ENCODE measurements around the gene MARK4.

The MARK4 gene

DNA sequence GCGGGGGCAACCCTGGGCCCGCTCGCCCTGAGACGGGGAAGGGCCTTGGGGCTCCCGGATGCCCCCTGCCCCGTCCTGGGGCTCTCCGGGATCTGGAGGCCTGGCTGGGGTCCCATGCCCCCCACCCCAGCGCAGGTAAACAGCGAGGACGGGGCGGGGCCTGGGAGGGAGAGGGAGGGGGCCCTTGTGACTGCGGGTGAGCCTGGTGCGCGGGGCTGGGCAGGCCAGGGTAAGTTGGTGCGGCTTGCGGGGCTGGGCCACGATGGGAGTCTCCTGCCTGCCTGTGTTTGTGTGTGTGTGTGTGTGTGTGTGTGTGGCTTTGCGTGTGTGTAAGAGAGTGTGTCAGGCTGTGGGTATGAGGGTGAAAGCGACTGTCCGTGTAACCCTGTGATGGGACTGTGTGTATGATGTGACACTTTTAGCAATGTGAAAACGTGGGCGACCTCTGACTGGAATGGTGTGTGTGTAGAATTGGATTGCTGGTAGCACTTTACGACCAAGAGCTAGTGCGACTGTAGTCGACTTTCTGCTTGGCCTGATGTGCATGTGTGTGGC is 89.9 kb downstream of the MARK4 start:
- DNase-seq = no peak

DNA sequence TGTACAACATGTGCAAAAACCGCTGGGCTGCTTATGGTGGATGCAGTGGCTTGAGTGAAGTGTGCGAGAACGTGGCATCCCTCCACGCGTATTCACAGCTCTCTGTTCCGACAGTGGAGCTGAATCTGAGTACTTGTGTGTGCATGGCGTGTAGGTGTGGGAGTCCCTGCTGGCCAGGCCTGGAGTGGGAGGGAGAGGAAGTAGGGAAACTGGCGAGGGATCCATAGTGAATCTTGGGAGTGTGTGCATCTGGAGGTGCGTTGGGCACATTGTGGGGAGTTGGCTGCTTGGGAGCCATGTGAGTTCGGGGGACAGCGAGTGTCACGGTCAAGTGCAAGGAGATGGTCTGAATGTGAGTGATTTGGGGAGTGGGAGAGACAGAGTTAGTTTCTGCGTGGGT is 91.8 kb downstream of the MARK4 start:
- DNase-seq = no peak

DNA sequence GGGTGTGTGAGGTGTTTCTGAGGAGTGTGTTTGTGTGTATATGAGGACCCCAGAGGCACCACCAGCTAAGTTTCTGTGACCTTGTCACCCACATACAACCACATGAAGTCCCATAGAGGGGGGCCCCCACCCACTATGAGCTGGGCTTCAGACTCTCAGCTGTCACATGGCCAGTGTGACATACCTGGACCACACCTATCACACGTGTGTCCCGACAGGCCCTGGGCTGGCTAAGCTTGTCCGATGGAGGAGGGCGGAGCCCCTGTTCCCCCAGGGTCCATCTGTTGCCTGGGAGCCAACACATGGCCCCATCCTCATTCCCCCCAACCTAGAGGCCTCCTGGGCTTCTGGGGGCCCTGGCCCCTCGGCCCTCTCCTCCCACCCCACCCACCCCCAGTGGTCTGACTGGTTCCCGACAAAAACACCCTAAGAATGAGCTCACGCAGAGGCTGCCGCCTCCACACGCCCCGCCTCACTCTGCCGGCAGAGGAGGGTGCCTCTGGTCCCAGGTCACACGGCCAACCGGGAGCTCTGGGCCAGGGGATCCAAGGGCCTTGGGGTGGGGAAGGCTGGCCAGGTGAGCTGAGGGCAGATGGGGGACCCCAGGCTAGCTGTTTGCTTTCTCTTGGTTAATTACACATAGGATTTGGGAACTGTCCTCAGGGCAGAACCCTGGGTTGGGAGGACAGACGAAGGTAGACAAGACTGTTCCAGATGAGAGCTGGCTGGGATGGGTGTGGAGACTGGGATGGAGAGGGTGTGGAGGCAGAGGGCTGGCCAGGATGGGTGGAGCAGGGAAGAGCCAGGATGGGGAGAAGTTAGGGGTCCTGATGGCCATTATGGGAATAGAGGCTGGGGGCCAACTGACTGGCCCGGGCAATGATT is 93.8 kb downstream of the MARK4 start:
- no peak for DNase-seq

DNA sequence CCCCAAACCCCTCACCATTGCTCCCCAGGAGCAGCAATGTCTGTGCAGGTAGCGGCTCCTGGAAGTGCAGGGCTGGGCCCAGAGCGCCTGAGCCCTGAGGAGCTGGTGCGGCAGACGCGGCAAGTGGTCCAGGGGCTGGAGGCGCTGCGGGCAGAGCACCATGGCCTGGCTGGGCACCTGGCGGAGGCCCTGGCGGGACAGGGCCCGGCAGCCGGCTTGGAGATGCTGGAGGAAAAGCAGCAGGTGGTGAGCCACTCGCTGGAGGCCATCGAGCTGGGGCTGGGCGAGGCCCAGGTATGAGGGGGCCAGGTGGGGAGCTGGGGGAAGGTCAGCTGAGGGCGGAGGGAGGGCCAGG is 94.4 kb downstream of the MARK4 start:
- no peak for DNase-seq

DNA sequence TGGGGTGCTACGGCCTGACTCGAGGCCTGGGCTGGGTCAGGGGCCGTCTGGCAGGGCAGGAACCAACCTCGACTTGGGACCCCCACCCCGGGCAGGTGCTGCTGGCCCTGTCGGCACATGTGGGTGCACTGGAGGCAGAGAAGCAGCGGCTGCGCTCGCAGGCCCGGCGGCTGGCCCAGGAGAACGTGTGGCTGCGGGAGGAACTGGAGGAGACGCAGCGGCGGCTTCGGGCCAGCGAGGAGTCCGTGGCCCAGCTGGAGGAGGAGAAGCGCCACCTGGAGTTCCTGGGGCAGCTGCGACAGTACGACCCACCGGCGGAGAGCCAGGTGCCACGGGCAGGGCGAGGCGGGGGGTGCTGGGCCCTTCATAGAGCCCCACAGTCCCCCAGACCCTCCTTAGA is 95.4 kb downstream of the MARK4 start:
- no peak for DNase-seq

DNA sequence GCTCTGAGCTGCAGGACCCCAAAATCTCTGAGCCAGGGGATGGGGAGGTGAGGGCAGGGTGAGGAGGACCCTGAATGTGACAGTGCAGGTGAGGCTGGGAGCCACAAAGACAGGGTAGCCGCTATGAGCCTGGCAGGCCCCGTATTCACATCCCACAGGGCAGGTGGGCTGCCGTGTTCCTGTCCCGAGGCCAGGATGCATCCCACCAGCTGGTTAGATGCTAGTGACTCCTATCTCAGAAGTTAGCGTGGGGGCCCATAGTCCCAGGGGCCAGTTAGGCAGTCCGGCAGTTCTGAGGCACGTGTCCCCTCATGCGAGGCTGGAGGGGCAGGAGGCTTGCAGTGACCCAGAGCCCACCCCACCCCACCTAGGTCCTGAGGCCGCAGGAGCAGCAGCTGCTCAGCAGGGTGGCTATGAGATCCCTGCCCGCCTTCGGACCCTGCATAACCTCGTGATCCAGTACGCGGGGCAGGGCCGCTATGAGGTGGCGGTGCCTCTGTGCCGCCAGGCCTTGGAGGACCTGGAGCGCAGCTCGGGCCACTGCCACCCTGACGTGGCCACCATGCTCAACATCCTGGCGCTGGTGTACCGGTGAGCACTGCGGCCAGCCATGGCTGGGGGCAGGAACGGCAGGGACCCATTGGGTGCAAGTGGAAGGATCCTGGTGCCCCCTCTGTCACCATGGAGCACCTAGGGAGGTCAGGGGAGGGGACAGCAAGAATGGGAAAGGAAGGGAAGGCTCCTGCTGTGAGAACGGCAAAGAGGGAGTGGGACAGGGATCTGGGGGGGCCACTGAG is 96.7 kb downstream of the MARK4 start:
- no peak for DNase-seq

DNA sequence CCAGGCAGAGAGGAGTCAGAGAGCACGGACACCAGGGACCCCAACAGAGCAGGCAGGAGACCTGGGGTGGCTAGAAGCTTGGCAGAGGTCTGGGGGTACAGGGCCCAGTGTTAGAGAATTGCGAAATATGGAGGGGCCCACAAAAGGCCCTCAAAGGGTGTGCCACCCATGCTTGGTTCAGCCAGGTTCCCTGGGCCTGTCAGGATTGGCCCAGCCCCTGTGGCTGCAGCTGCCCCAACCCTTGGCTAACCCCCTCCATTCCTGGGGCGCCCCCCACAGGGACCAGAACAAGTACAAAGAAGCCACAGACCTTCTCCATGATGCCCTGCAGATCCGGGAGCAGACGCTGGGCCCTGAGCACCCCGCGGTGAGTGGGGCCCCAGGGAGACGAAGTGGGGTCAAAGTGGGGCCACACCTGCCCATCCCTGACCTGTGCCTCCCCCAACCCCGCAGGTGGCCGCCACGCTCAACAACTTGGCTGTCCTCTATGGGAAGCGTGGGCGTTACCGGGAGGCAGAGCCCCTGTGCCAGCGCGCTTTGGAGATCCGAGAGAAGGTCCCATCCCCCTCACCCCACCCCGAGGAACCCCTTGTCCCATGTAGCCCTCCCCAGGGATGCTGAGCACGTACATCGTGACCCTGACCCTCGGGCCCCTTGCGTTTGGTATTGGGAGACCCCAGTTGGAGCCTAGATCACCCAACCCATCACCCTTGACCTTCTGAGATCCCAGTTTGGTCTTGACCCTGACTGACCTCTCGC is 97.5 kb downstream of the MARK4 start:
- no peak for DNase-seq

DNA sequence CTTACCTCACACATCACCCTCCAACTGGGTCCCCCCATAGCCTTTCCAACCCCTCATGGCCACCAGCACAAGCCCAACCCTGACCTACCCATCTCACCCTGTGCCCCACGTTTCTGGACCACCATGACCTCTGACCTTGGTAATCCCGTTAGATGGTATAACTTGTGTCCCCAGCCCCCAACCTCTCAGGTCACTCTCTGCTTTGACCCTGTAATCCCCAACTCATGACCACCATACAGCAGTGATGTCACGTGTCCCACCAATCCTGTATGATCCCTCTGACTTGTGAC is 98.0 kb downstream of the MARK4 start:
- DNase-seq = no peak

DNA sequence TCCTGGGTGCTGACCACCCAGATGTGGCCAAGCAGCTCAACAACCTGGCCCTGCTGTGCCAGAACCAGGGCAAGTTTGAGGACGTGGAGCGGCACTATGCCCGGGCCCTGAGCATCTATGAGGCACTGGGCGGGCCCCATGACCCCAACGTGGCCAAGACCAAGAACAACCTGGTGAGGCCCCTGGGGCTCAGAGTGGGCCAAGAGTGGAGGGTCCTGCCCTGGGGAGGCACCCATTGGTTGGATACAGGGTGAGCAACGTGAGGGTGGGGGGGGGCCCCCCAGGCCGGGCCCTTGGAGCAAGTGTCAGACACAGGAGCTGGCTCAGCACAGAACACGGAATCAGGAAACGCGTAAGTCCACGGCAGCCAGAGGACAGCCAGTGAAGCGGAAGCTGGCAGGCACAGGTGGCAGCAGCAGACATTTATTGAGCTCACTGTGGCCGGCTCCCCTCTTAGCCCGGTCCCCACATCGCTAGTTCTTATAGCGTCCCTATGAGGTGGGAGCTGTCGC is 98.4 kb downstream of the MARK4 start:
- no peak for DNase-seq

DNA sequence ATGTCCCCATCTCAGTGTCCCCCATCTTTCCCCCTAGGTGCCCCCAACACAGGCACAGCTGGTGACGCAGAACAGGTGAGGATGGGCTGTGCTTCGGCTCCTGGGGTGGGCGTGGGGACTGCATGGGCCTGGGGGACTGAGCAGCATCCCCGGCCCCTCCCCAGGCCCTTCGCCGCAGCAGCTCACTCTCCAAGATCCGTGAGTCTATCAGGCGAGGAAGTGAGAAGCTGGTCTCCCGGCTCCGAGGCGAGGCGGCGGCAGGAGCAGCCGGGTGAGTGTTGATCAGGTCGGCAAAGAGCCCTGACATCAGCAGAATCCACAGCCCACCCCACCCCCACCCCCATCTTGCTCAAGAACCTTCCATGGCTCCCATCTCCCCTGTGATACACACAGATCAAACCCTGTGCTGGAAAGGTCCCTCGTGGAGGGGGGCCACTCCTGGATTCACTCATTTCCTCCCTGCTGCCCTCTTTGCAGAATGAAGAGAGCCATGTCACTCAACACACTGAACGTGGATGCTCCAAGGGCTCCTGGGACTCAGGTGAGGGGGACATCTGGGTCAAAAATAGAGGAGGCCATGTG is 99.5 kb downstream of the MARK4 start:
- DNase-seq = no peak

DNA sequence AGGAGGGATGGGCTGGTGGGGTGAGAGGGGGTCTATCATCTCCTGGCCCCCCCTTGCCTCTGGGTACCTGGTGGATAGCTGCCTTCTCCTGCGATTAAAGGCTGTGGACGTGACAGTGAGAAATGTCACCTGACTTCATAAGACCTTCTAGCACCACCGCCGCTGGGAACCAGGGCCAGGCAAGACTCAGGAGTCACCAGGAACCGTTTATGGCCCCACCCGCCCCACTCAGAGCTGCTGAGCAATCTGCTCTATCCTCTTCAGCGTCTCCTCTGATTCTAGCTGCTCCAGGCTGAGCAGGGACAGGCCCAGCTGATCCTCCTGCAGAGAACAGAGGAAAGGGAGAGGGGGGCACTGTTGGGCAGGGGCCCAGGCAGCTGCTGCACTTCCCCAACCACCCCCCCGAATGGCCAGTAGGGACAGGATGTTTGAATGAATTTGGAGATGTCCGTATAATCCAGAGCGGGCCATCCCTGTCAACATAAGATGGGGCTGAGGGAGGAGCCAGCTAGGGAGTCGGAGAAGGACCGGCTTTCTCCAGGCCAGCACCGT is 100.4 kb downstream of the MARK4 start:
- no peak for DNase-seq

DNA sequence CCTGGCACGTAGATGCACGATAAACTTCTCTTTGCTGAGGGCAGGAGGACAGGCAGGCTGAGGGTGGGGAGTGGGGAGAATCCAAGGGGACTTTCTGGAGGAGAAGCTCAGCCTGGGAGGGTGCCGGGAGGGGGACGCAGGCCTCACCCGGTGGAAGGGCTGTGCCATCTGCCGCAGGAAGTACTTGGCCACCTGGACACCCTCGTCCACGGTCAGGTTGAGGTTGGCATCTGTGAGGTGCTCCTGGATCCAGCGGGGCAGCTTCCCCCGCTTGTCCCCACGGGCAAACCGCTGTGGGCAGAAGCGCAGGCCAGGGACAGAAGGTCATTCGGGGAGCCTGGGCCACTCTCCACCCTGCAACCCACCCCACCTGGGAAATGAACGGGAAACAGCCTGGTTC is 101.0 kb downstream of the MARK4 start:
- DNase-seq = no peak

DNA sequence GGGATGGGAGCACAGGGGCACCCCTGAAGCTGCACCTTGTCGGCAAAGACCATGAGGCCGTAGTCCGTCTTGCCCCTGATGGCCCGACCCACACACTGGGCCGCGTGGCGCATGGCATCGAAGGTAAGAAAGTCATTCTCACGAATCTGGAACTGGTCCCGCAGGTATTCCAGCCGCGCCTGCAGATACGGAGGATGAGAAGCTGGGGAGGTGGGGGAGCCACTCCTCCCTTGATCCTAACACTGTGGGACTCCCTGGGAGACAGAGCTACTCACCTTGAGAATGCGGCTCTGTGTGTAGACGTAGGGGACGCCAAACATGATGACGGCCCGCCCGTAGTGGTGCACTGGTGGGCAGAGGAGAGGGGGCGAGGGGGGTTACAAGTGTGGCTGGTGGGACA is 101.4 kb downstream of the MARK4 start:
- no peak for DNase-seq

DNA sequence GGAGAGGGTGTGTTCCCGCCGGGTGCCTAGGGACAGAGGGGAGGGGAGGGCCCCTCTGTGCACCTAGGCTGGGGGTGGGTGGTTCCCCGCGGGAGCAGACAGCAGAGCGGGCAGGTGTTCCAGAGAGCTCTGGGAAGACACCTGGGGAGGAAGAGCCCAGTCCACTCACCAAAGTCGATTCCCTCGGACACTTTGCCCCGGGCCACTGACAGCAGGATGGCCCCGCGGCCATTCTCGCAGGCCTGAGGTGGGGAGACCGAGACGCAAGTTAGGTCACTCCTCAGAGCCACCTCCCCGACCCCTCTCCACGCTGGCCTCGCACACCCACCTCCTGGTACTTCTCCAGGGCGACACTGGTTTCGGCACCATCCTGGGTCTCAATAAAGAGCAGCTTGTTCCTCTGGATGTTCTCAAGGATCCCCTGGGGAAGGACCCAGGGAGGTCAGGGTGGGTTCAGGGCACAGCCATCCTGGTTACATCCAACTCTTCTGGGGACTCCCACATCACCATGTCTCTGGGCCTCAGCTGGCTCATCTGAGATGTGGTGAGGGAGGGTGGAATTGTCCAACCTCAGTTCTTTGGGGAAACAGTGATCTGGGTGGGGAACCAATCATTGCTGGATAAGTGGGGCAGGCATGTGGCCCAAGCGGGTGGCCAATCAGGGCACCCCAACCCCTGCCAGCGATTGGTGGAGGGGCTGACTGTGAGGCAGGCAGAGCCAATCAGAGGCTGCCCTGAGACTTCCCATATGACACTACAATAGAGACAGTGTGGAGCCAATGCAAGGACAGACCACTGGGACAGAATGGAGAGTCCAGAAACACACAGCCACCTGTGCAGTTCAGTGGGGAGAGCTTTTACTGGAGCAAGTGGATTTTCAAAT is 102.1 kb downstream of the MARK4 start:
- DNase-seq = no peak

DNA sequence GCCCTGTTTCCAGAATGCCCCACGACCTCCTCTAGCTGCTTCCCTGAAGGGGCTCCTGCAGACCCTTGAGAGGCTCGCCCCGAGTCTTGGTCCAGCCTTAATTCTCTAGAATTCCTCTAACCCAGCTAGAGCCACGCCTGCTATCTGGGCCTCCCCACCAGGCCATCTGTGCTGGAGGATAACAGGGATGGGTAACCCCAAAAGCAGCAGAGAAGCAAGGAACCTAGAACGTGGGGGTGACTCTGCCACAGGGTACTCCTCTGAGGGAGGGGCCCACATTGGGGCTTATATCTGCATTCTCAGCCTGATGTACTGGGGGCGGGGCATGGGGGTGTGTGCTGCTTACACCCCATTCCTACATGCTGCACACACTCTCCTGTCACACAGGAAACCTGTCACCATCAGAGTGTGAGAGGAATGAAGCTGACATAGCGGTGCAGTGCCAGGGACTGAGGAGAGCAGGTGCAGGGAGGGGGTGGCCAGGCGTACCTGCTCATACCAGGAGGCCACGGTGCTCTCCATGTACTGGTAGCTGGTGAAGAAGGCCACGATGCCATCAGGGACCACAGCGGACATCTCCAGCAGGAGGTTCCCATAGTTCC is 103.3 kb downstream of the MARK4 start:
- no peak for DNase-seq

Measured in suppressor macrophage (primary cell).